SK-N-SH (cell line): ENCODE data around the gene ART4. TPM values are rescaled to one million over a fixed set of nuclear protein-coding genes. Genes with fewer than 3 reads are reported as not detected.

Source experiments
- CTCF ChIA-PET: fragments of 300-600, 350-600 bp; formaldehyde crosslinking; extraction: SDS; loops from one replicate; lab custom pipeline; 2021; lab: Yijun Ruan, JAX
- POLR2A ChIA-PET: fragments of 350-600 bp; sonication (Branson Sonifier 250); formaldehyde crosslinking; extraction: SDS; loops from one replicate; lab custom pipeline; 2020; ENCODE audit warnings: antibody characterized with exemption, inconsistent platforms; lab: Yijun Ruan, JAX
- DNase-seq: peaks from one replicate; pipeline ENCODE4 v3.0.0; 2012
- H2AFZ ChIP-seq: fragments of 200-600 bp; sonication (generic); 2 replicates; pipeline ENCODE4 v1.8.1; 2016; ENCODE audit warnings: antibody characterized with exemption, mild to moderate bottlenecking, low read depth
- H3F3A ChIP-seq: fragments of 200-600 bp; sonication (generic); replicated peaks from 2 replicates; pipeline ENCODE3; 2016; ENCODE audit warnings: antibody characterized with exemption, mild to moderate bottlenecking; ENCODE audit not compliant: insufficient read depth
- H3K27ac ChIP-seq, 2 experiments: fragments of 200-500 bp in 1 of 2; fragments of 200-600 bp in 1 of 2; sonication (Bioruptor generic) in 1 of 2; sonication (generic), shearing (Covaris generic) in 1 of 2; 2 replicates each; pipeline versions ENCODE4 v1.5.1 to v1.6.1; 2014 to 2016; ENCODE audit warnings: low read depth in 2 of 2, inconsistent platforms in 1 of 2, low read length in 1 of 2, mild to moderate bottlenecking in 1 of 2, mixed read lengths in 1 of 2
- H3K27me3 ChIP-seq: fragments of 200-600 bp; sonication (generic), shearing (Covaris generic); 2 replicates; pipeline ENCODE4 v1.6.1; 2016; ENCODE audit warnings: mixed run types; ENCODE audit not compliant: insufficient read depth
- H3K36me3 ChIP-seq, 2 experiments: fragments of 200-500 bp in 1 of 2; fragments of 200-600 bp in 1 of 2; sonication (Bioruptor generic) in 1 of 2; sonication (generic) in 1 of 2; replicated peaks in 1 of 2; 2 replicates each; pipeline versions ENCODE3 to v1.5.1; 2014 to 2016; ENCODE audit warnings: low read length in 1 of 2, mild to moderate bottlenecking in 1 of 2; ENCODE audit not compliant: insufficient read depth in 2 of 2, control insufficient read depth in 1 of 2
- H3K4me1 ChIP-seq, 2 experiments: fragments of 200-500 bp in 1 of 2; fragments of 200-600 bp in 1 of 2; sonication (Bioruptor generic) in 1 of 2; sonication (generic), shearing (Covaris generic) in 1 of 2; 2 replicates each; pipeline versions ENCODE4 v1.5.1 to v1.6.1; 2014 to 2016; ENCODE audit warnings: low read depth in 1 of 2, low read length in 1 of 2, mixed run types in 1 of 2; ENCODE audit not compliant: insufficient read depth in 2 of 2, control insufficient read depth in 1 of 2
- H3K4me2 ChIP-seq: fragments of 200-600 bp; sonication (generic), shearing (Covaris generic); 2 replicates; pipeline ENCODE4 v1.6.1; 2017; ENCODE audit warnings: mixed run types
- H3K4me3 ChIP-seq, 2 experiments: fragments of 200-500 bp in 1 of 2; fragments of 200-600 bp in 1 of 2; sonication (Bioruptor generic) in 1 of 2; sonication (generic), shearing (Covaris generic) in 1 of 2; 2 replicates each; pipeline versions ENCODE4 v1.5.1 to v1.8.1; 2014 to 2016; ENCODE audit warnings: low read depth in 2 of 2, inconsistent platforms in 1 of 2, low read length in 1 of 2, mild to moderate bottlenecking in 1 of 2, mixed read lengths in 1 of 2, moderate library complexity in 1 of 2
- H3K79me2 ChIP-seq: fragments of 200-600 bp; sonication (generic); 2 replicates; pipeline ENCODE4 v1.8.1; 2017; ENCODE audit warnings: mild to moderate bottlenecking; ENCODE audit not compliant: insufficient read depth
- H3K9ac ChIP-seq: fragments of 200-600 bp; sonication (generic); 2 replicates; pipeline ENCODE4 v1.6.1; 2017; ENCODE audit warnings: mixed run types
- H3K9me2 ChIP-seq: fragments of 200-600 bp; sonication (generic); 2 replicates; pipeline ENCODE4 v1.6.1; 2017; ENCODE audit warnings: mixed run types
- H3K9me3 ChIP-seq: fragments of 200-600 bp; sonication (generic); 2 replicates; pipeline ENCODE4 v1.6.1; 2017; ENCODE audit warnings: mixed run types, mild to moderate bottlenecking, moderate library complexity
- H4K20me1 ChIP-seq: fragments of 200-600 bp; sonication (generic); 2 replicates; pipeline ENCODE4 v1.6.1; 2017; ENCODE audit warnings: mild to moderate bottlenecking, mixed run types; ENCODE audit not compliant: insufficient read depth
- CTCF ChIP-seq: fragments of 200-600 bp; sonication (generic); IDR thresholded peaks from 2 replicates; pipeline ENCODE4 v1.6.1; 2017; ENCODE audit warnings: antibody characterized with exemption, mild to moderate bottlenecking, moderate library complexity
- ELF1 ChIP-seq: IDR thresholded peaks from 2 replicates; pipeline ENCODE4 v1.4.0; 2012
- EP300 ChIP-seq, 2 experiments: IDR thresholded peaks; 2 replicates each; pipeline versions ENCODE4 v1.4.0 to v1.6.1; 2012; ENCODE audit warnings: borderline replicate concordance in 1 of 2, low read depth in 1 of 2, low read length in 1 of 2
- EZH2phosphoT487 ChIP-seq: fragments of 200-600 bp; sonication (generic); IDR thresholded peaks from 2 replicates; pipeline ENCODE4 v1.6.1; 2017; ENCODE audit warnings: low read depth, mixed run types, mild to moderate bottlenecking, antibody characterized with exemption, moderate library complexity, borderline replicate concordance
- FOXJ3 ChIP-seq: sonication (generic); formaldehyde crosslinking; IDR thresholded peaks from 2 replicates; pipeline ENCODE4 v1.5.1; 2020; ENCODE audit warnings: mild to moderate bottlenecking, missing genetic modification reagents
- FOXM1 ChIP-seq: IDR thresholded peaks from 2 replicates; pipeline ENCODE4 v1.4.0; 2012; ENCODE audit warnings: low read depth, mild to moderate bottlenecking
- GABPA ChIP-seq: IDR thresholded peaks from 2 replicates; pipeline ENCODE4 v1.4.0; 2012; ENCODE audit warnings: low read depth, mild to moderate bottlenecking
- GATA2 ChIP-seq: sonication (generic); formaldehyde crosslinking; IDR thresholded peaks from 2 replicates; pipeline ENCODE4 v1.5.0; 2020; ENCODE audit warnings: mild to moderate bottlenecking, missing genetic modification reagents
- MXI1 ChIP-seq: IDR thresholded peaks from 2 replicates; pipeline ENCODE4 v1.6.1; 2012; ENCODE audit warnings: mild to moderate bottlenecking, low read depth, low read length, improper control_type of control experiment
- NRF1 ChIP-seq: IDR thresholded peaks from 2 replicates; pipeline ENCODE4 v1.6.1; 2012; ENCODE audit warnings: low read depth, mild to moderate bottlenecking, low read length
- POLR2AphosphoS5 ChIP-seq: IDR thresholded peaks from 2 replicates; pipeline ENCODE4 v1.6.1; 2012; ENCODE audit warnings: low read depth, low read length
- RAD21 ChIP-seq: IDR thresholded peaks from 2 replicates; pipeline ENCODE4 v1.6.1; 2012; ENCODE audit warnings: mild to moderate bottlenecking, low read length
- RCOR1 ChIP-seq: fragments of 150-350 bp; IDR thresholded peaks from 2 replicates; pipeline ENCODE4 v1.6.1; 2017; ENCODE audit warnings: antibody characterized with exemption, low read length
- SIN3A ChIP-seq: IDR thresholded peaks from 2 replicates; pipeline ENCODE4 v1.6.1; 2012; ENCODE audit warnings: low read depth, mild to moderate bottlenecking, low read length, moderate library complexity, borderline replicate concordance
- SMC3 ChIP-seq: IDR thresholded peaks from 2 replicates; pipeline ENCODE4 v1.6.1; 2012; ENCODE audit warnings: low read depth, low read length, improper control_type of control experiment
- TCF12 ChIP-seq: IDR thresholded peaks from 2 replicates; pipeline ENCODE4 v1.4.0; 2012
- USF1 ChIP-seq: IDR thresholded peaks from 2 replicates; pipeline ENCODE4 v1.4.0; 2012; ENCODE audit warnings: low read depth, borderline replicate concordance
- WGBS: methylation state at CpG from one replicate; pipeline ENCODE4 v1.1.6; 2017; ENCODE audit warnings: low lambda C conversion rate; 5-methylcytosine and 5-hydroxymethylcytosine counted together
- polyA plus RNA-seq, 3 experiments: library from polyadenylated mRNA; depleted of rRNA; stranded (reverse); fragments of >200 nt; gene quantifications; 2 replicates each; pipeline ENCODE4 v1.2.3, GENCODE V29; 2012

Gene ART4
- polyA plus RNA-seq, 1 of the 3 experiments (the other 2 are of a cell fraction), result not detected

GRCh38 chr12:14811486-14811885 is 31.8 kb downstream of the ART4 start (continued):
- no peak for TF ChIP-seq FOXJ3 (CRISPR knock-in tag)

GRCh38 chr12:14810953-14811483 is 32.3 kb downstream of the ART4 start:
- TF ChIP-seq GATA2 (no peak), RAD21 (peak; percentile 56), CTCF (peak; percentile 66), SMC3 (peak; percentile 63), GABPA (no peak)
- TF ChIP-seq, all 33 proteins: peak for 3
- H3K27me3 ChIP-seq, result no peaks in the 10 kb centered on the region
- no peaks in the 10 kb centered on the region for H3K9me3 ChIP-seq
- no peak overlapping the region for H3K4me3 ChIP-seq
- no peaks in the 10 kb centered on the region for H4K20me1 ChIP-seq
- no peak overlapping the region for H3K9ac ChIP-seq
- no peak overlapping the region for H2AFZ ChIP-seq
- H3K4me2 ChIP-seq, result no peak overlapping the region
- no peaks in the 10 kb centered on the region for H3K9me2 ChIP-seq
- no peak overlapping the region for H3K27ac ChIP-seq
- H3K4me1 ChIP-seq, result no peaks in the 10 kb centered on the region
- H3F3A ChIP-seq, result no peaks in the 10 kb centered on the region
- WGBS, result 75% methylated on average over 1 of the region's 1 CpG
- no peaks in the 10 kb centered on the region for H3K79me2 ChIP-seq
- H3K36me3 ChIP-seq, result no peaks in the 10 kb centered on the region
- POLR2A ChIA-PET, result no interaction called here
- CTCF ChIA-PET, result interaction anchor here (0.8 to 2.1 kb wide), 10 partner anchors 14 to 413 kb away, joined by 3 to 11 read pairs (median 3); partner anchors contain the start of gene RERG
- DNase-seq, result no peak

GRCh38 chr12:14810167-14810952 is 33.0 kb downstream of the ART4 start:
- H3K79me2 ChIP-seq, result no peaks in the 10 kb centered on the region
- WGBS, result 82% methylated on average over 5 of the region's 5 CpGs
- H3K36me3 ChIP-seq, result no peaks in the 10 kb centered on the region
- ChIA-PET POLR2A (no interaction called here), CTCF (interaction anchor here (1.0 to 2.1 kb wide), 6 partner anchors 22 to 413 kb away, joined by 3 to 11 read pairs (median 4); partner anchors contain the start of gene RERG)
- TF ChIP-seq USF1 (no peak), EZH2phosphoT487 (no peak), NRF1 (no peak), FOXM1 (no peak), MXI1 (no peak), SIN3A (no peak), SMC3 (no peak), EP300 (IDR thresholded peaks at IDR 0.05; ENCODE audit: borderline replicate concordance in 1 of 2, low read depth in 1 of 2, low read length in 1 of 2) (no peak), RCOR1 (no peak), POLR2AphosphoS5 (no peak), ELF1 (no peak), GATA2 (no peak), TCF12 (no peak)
- no peak for DNase-seq
- no peak overlapping the region for H3K4me3 ChIP-seq
- H3K27me3 ChIP-seq, result no peaks in the 10 kb centered on the region
- H3K9me2 ChIP-seq, result no peaks in the 10 kb centered on the region
- no peaks in the 10 kb centered on the region for H3F3A ChIP-seq
- no peaks in the 10 kb centered on the region for H3K4me1 ChIP-seq
- no peak overlapping the region for H3K27ac ChIP-seq
- no peak overlapping the region for H3K9ac ChIP-seq
- H3K9me3 ChIP-seq, result no peaks in the 10 kb centered on the region
- H3K4me2 ChIP-seq, result no peak overlapping the region
- H2AFZ ChIP-seq, result no peak overlapping the region
- H4K20me1 ChIP-seq, result no peaks in the 10 kb centered on the region
